WI38 (cell line): ENCODE results near the gene NALCN.

ENCODE experiments used
- H3K4me3 ChIP-seq: 2 replicates; pipeline ENCODE4 v1.5.1; 2011; ENCODE audit warnings: low read depth, mild to moderate bottlenecking, control low read depth, low read length
- TF ChIP-seq, protein P1 (sequence below): IDR thresholded peaks from 2 replicates; pipeline ENCODE4 v1.5.1; 2012; ENCODE audit warnings: low read depth, mild to moderate bottlenecking, control low read depth, low read length

NALCN gene

DNA sequence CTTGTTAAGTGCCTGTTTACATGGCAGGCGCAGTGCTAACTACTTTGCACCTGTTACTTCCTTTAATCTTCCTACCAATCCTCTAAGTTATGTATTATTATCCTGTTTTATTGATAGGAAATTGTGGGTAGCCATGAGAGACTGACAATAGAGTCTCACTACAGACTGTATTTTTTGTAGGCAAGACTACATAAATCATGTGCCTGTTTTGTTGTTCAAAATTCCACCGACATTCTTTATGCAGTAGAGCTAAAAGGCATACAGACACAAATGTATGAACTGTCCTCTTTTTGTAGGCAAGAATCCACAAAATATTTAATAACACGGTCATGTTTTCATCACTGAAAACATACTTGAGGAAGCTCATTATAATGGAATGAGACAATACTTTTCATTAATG lies 205.5 kb downstream of the NALCN start:
- H3K4me3 ChIP-seq, result no peak overlapping the region
- TF ChIP-seq, protein P1, sequence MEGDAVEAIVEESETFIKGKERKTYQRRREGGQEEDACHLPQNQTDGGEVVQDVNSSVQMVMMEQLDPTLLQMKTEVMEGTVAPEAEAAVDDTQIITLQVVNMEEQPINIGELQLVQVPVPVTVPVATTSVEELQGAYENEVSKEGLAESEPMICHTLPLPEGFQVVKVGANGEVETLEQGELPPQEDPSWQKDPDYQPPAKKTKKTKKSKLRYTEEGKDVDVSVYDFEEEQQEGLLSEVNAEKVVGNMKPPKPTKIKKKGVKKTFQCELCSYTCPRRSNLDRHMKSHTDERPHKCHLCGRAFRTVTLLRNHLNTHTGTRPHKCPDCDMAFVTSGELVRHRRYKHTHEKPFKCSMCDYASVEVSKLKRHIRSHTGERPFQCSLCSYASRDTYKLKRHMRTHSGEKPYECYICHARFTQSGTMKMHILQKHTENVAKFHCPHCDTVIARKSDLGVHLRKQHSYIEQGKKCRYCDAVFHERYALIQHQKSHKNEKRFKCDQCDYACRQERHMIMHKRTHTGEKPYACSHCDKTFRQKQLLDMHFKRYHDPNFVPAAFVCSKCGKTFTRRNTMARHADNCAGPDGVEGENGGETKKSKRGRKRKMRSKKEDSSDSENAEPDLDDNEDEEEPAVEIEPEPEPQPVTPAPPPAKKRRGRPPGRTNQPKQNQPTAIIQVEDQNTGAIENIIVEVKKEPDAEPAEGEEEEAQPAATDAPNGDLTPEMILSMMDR, result no peak

DNA sequence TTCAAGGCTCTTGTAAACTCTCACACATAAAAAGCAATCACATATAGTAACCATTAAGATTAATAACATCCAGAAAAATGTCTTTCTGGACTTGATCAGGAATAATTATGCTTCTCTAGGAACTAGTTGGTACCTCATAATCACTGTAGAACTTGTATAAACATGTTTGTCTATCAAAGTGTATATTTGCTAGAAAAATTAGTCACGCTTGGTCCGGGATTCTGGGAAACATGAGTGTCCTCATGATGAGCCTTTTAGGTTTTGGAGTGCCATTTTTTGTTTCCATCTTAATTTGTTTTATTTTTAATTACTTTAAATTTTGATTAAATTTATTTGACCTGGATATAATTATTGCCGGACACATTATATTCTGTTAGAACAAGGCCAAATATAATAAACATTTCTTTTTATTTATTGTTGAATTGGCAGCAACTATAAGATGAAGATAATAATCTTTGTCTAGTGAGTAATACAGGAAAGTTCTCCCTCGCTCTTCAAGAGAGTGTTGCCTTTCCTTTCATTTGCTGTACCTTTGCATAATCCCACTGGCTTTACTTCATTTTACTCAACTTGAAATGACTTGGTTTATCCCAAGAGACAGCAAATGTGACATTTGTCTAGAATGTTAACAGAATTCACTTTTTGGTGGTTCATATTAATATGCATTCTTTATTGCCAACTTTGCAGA lies 207.0 kb downstream of the NALCN start:
- TF ChIP-seq, protein P1, result no peak
- no peak overlapping the region for H3K4me3 ChIP-seq

DNA sequence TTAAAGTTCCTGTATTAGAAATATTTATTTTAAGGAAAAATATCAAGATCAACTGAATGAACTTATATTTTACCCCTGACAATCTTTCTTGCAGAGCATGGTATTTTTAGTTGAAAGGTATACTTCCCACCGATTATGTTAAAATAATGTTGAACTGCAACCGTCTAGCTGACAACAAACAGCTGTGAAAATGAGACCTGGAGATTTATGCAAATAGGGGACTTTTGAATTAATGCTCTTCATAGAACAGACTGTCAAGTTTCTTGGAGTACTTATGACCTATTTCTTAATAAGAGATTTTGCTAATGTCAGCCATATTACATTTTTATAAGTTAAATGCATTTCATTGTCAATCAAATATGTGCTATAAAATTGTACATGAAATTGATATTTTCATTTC lies 210.9 kb downstream of the NALCN start:
- TF ChIP-seq, protein P1, result no peak

DNA sequence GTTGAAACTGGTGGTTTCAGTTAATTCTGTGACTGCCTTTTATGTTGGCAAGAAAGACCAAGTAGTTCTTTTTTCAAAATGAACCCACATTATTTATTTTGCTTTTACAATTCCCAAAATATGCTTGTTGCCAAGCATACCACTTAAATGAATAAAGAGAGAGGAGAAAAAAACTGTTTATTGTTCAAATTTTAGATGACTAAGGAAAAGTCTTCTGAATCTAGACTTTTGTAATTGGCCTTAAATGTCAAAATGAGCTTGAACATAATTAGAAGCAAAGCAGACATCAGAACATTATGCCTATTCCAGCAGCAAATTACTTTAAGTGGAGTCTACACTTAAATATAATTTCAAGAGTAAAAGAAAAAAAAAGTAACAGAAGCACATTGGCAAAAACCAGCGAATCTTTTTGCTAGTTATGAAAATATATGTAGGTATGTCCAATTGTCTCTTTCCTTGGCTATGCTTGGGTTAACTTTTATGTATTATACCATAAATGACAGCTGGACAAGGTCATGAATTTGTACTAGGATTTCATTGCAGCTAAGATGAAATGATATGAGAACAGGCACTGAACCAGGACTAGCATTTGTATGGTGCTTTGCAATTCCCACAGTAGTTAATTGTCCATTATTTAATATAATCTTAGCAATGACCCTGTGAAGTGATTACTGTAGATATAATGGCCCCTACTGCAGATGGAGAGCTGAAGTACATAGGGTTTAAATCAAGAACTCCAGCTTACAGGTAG lies 211.9 kb downstream of the NALCN start:
- no peak overlapping the region for H3K4me3 ChIP-seq
- TF ChIP-seq, protein P1, result no peak

More for the DNA sequence above, 210.9 kb downstream of the NALCN start:
- no peak overlapping the region for H3K4me3 ChIP-seq

DNA sequence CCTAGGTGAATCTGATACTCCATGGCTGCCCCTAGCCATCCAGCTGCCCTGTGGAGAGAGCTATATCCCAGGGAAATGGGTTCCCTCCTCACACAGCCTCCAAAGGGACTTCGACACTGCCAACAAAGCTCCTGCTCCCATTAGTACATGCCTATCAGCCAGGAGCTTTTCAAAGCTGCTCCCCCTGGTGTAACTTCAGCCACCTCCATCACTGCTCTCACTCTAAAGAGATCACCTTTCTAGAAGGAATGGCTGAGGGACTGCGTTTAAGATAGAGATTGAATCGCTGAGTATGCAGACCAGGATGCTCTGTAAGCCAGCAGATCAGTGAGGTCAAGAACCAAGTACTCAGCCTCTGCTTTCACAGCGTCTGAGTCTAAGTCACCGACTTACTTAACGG lies 213.7 kb downstream of the NALCN start:
- TF ChIP-seq, protein P1, result no peak

DNA sequence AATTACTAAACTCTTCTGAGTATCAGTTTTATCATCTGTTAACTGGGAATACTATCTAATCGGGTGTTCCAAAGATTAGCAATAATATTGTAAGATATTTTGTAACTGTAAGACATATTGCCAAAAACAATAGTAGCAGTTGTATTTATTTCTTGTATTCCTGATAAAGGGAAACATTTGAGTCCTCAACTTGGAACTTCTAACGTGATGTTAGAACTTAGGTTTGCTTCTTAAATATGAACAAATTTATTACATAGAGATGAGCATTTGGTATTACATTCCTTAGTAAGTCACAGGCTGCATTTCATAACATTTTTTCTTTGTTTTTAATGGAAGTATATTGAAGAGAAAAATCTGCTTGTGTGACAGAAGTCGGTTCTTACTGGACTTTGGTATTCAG lies 225.3 kb downstream of the NALCN start:
- TF ChIP-seq, protein P1, result no peak

More for the DNA sequence above, 213.7 kb downstream of the NALCN start:
- no peak overlapping the region for H3K4me3 ChIP-seq

DNA sequence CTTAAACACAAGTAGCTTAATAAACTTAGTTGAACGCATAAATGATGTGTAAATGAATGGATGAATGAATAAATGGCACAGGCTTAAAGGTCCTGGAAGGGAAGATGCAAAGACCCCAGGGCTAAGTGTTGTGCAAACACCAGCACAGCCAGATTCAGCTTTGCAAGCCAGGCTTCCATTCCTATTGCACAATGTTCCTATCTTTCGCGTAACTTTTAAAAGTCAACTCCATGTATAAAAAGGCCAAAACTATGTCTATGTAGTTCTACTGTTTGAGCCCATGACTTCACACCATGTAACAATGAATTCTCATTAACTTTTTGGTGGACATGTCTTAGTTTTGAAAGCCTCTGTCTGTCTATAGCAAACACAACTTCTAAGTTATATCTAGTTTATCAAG lies 226.0 kb downstream of the NALCN start:
- TF ChIP-seq, protein P1, result no peak
- no peak overlapping the region for H3K4me3 ChIP-seq

More for the DNA sequence above, 225.3 kb downstream of the NALCN start:
- no peak overlapping the region for H3K4me3 ChIP-seq
